ENCODE data around the gene ADAMTS18.

DNA sequence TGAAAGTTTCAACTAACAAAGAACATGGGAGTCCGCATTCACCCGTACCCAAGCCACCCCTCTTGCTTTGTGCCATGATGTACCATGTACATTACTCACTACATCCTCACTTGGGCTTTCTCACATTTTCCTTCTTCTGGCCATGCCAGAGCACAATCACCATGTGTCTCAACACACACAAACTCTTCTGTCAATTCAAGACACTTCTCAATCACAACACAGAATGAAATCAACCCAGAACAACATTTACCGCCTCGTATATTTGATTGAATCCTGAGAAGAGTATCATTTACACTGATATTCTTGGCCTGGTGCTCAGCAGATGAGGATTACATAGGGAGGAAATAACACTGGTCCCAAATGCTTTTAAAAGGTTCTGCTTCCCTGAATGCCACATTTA lies 4.5 kb downstream of the ADAMTS18 start:
- TF ChIP-seq POLR2A (IDR thresholded peaks at IDR 0.05; ENCODE audit: low read depth, low read length) (no peak), POLR2AphosphoS5 (IDR thresholded peaks at IDR 0.05; ENCODE audit: low read depth, low read length) (no peak)
